ENCODE results near the gene PLEKHH2. TPM values are rescaled to one million over a fixed set of nuclear protein-coding genes. Genes with fewer than 3 reads are reported as not detected.

PLEKHH2 gene
- total and polyA plus RNA-seq, 2 of the 13 experiments (the other 11 are each of a cell fraction or from before 2014, with no cell fraction given) = 1.1 to 3.0 TPM

GRCh38 chr2:43773876-43774613, 137.0 kb downstream of the PLEKHH2 start, which contains the start of gene DYNC2LI1 (continued):
- TF ChIP-seq ZZZ3 (CRISPR knock-in tag; IDR thresholded peaks at IDR 0.05; ENCODE audit: borderline replicate concordance) (peak; percentile 22; the same call in 1 of the 2 replicates), ZNF230 (CRISPR knock-in tag; IDR thresholded peaks at IDR 0.05) (peak; percentile 47), ELK4 (CRISPR knock-in tag; IDR thresholded peaks at IDR 0.05; ENCODE audit: borderline replicate concordance) (no peak), DZIP1 (CRISPR knock-in tag; IDR thresholded peaks at IDR 0.05) (no peak; the same call in 1 of the 2 replicates), SRSF4 (IDR thresholded peaks at IDR 0.05; ENCODE audit: low read depth, low read length, poor library complexity, severe bottlenecking) (no peak), TRAFD1 (CRISPR knock-in tag; IDR thresholded peaks at IDR 0.05; ENCODE audit: borderline replicate concordance) (no peak; the same call in 1 of the 2 replicates), ZNF598 (CRISPR knock-in tag; IDR thresholded peaks at IDR 0.05; ENCODE audit: borderline replicate concordance) (peak; percentile 95; the same call in 1 of the 2 replicates), ZNF639 (CRISPR knock-in tag; conservative IDR thresholded peaks at IDR 0.05) (no peak; the same call in 1 of the 2 replicates), SAFB2 (CRISPR knock-in tag; IDR thresholded peaks at IDR 0.05; ENCODE audit: borderline replicate concordance, low read depth) (peak; percentile 58; the same call in 1 of the 2 replicates), ZNF781 (CRISPR knock-in tag; IDR thresholded peaks at IDR 0.05; ENCODE audit: borderline replicate concordance, not compliant biosample characterization) (peak; percentile 60), MED1 (CRISPR knock-in tag; IDR thresholded peaks at IDR 0.05) (no peak), ZXDC (CRISPR knock-in tag; IDR thresholded peaks at IDR 0.05) (no peak), ZNF451 (CRISPR knock-in tag; IDR thresholded peaks at IDR 0.05) (no peak; the same call in 1 of the 2 replicates), ZNF234 (CRISPR knock-in tag; conservative IDR thresholded peaks at IDR 0.05) (no peak), HHEX (CRISPR knock-in tag; IDR thresholded peaks at IDR 0.05) (no peak)
